ENCODE data around the gene ARL15.

DNA sequence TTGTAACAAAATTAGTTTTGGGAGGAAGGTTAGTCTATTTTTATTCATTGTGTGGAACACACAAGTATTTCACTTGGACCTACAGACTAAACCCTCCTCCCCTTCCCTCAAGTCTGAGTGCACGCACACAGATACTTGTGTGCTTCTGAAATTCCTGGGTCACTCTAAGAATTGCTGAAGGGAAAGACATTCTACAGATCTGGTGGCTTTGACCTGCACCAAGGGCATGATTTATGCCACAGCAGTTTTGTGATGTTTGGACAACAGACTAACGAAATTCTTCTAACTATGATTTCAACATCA is 150.5 kb downstream of the ARL15 start:
- TF ChIP-seq EZH2 (IDR thresholded peaks at IDR 0.05; ENCODE audit: insufficient read depth, poor library complexity, severe bottlenecking) = no peak
- no peak for TF ChIP-seq EZH2phosphoT487 (IDR thresholded peaks at IDR 0.05; ENCODE audit: insufficient read depth, low read depth)
